H1 (cell line): Measurements from ENCODE around the gene NIT2.

ENCODE experiments used
- EP300 ChIP-seq, 2 experiments: IDR thresholded peaks; 1 replicate in 1 of 2; 2 replicates in 1 of 2; pipeline ENCODE4 v1.6.1; 2011 to 2012; ENCODE audit warnings: low read depth in 2 of 2, low read length in 2 of 2, mild to moderate bottlenecking in 2 of 2, borderline replicate concordance in 1 of 2, inconsistent platforms in 1 of 2, moderate library complexity in 1 of 2
- JUND ChIP-seq: IDR thresholded peaks from 2 replicates; pipeline ENCODE4 v1.6.1; 2011; ENCODE audit warnings: mild to moderate bottlenecking, improper control_type of control experiment, low read length
- MAX ChIP-seq: IDR thresholded peaks from 2 replicates; pipeline ENCODE4 v1.6.1; 2012; ENCODE audit warnings: inconsistent platforms
- SIX5 ChIP-seq: IDR thresholded peaks from 2 replicates; pipeline ENCODE4 v1.6.1; 2011; ENCODE audit warnings: mild to moderate bottlenecking, low read depth, low read length
- SP4 ChIP-seq: IDR thresholded peaks from 2 replicates; pipeline ENCODE4 v1.6.1; 2012; ENCODE audit warnings: low read length, inconsistent platforms

- TF ChIP-seq EP300 (IDR thresholded peaks at IDR 0.05; ENCODE audit: borderline replicate concordance in 1 of 2, low read depth in 2 of 2, low read length in 2 of 2) = no peak
- no peak for TF ChIP-seq MAX
- TF ChIP-seq SIX5 = no peak
- no peak for TF ChIP-seq JUND
- TF ChIP-seq SP4 = no peak
Measured at GRCh38 chr3:100364421-100364820, 29.9 kb downstream of the NIT2 start.
